Prostate gland (tissue), 2 donors: ENCODE data around the gene TECR.

ENCODE experiments used
- CTCF ChIP-seq, 4 experiments: fragments of 200-600 bp in 2 of 4; fragments of 450-650 bp in 2 of 4; sonication (generic) in 2 of 4; IDR thresholded peaks; 1 replicate in 3 of 4; 2 replicates in 1 of 4; pipeline ENCODE4 v1.5.1; 2016 to 2019; ENCODE audit warnings: antibody characterized with exemption in 4 of 4, mild to moderate bottlenecking in 2 of 4, moderate library complexity in 2 of 4
- POLR2A ChIP-seq: fragments of 450-650 bp; IDR thresholded peaks from one replicate; pipeline ENCODE4 v1.6.1; 2016; ENCODE audit warnings: antibody characterized with exemption, mild to moderate bottlenecking

GRCh38 chr19:14516048-14516534 is 13.3 kb upstream of the TECR start:
- TF ChIP-seq CTCF (IDR thresholded peaks at IDR 0.05) (peak in 3 of 4 experiments; percentile 10 to 51 (median 35)), POLR2A (no peak)
